HepG2 (cell line): Measurements from ENCODE around the gene STX5. TPM values are rescaled to one million over a fixed set of nuclear protein-coding genes. Genes with fewer than 3 reads are reported as not detected.

ENCODE experiments used
- DDIT3 ChIP-seq: sonication (generic); formaldehyde crosslinking; IDR thresholded peaks from 2 replicates; pipeline ENCODE4 v1.4.0; 2020; ENCODE audit warnings: mild to moderate bottlenecking, missing genetic modification reagents
- FOXC1 ChIP-seq: sonication (generic); formaldehyde crosslinking; IDR thresholded peaks from 2 replicates; pipeline ENCODE4 v1.8.0; 2022; ENCODE audit warnings: mild to moderate bottlenecking, missing genetic modification reagents, borderline replicate concordance
- HOXA3 ChIP-seq: sonication (generic); formaldehyde crosslinking; IDR thresholded peaks from 2 replicates; pipeline ENCODE4 v1.5.0; 2020; ENCODE audit warnings: missing genetic modification reagents
- KLF15 ChIP-seq: sonication (generic); formaldehyde crosslinking; IDR thresholded peaks from 2 replicates; pipeline ENCODE4 v1.8.1; 2023; ENCODE audit warnings: borderline replicate concordance, mild to moderate bottlenecking, inconsistent platforms, missing genetic modification reagents, mixed read lengths
- NPAS2 ChIP-seq: sonication (generic); formaldehyde crosslinking; IDR thresholded peaks from 2 replicates; pipeline ENCODE4 v1.8.0; 2022; ENCODE audit warnings: mild to moderate bottlenecking, missing genetic modification reagents, borderline replicate concordance
- ONECUT2 ChIP-seq: sonication (generic); formaldehyde crosslinking; IDR thresholded peaks from 2 replicates; pipeline ENCODE4 v1.4.0; 2020; ENCODE audit warnings: missing genetic modification reagents
- POLR2A ChIP-seq, 2 experiments: IDR thresholded peaks; 2 replicates each; pipeline ENCODE4 v1.6.1; 2011; ENCODE audit warnings: low read depth in 2 of 2, low read length in 2 of 2, mild to moderate bottlenecking in 1 of 2, moderate library complexity in 1 of 2; ENCODE audit not compliant: insufficient read depth in 1 of 2
- SPEN ChIP-seq: sonication (generic); formaldehyde crosslinking; IDR thresholded peaks from 2 replicates; pipeline ENCODE4 v1.5.1; 2020; ENCODE audit warnings: low read depth, mild to moderate bottlenecking, missing genetic modification reagents
- SRY ChIP-seq: sonication (generic); formaldehyde crosslinking; IDR thresholded peaks from 2 replicates; pipeline ENCODE4 v1.8.0; 2022; ENCODE audit warnings: mild to moderate bottlenecking, missing genetic modification reagents
- TMF1 ChIP-seq: sonication (generic); formaldehyde crosslinking; IDR thresholded peaks from 2 replicates; pipeline ENCODE4 v1.8.1; 2022; ENCODE audit warnings: low read depth, missing genetic modification reagents
- ZBTB1 ChIP-seq: sonication (generic); formaldehyde crosslinking; IDR thresholded peaks from 2 replicates; pipeline ENCODE4 v1.4.0; 2020; ENCODE audit warnings: missing genetic modification reagents, borderline replicate concordance
- ZNF20 ChIP-seq: sonication (generic); formaldehyde crosslinking; IDR thresholded peaks from 2 replicates; pipeline ENCODE4 v1.4.0; 2020; ENCODE audit warnings: mild to moderate bottlenecking, moderate library complexity, missing genetic modification reagents
- ZNF543 ChIP-seq: sonication (generic); formaldehyde crosslinking; IDR thresholded peaks from 2 replicates; pipeline ENCODE4 v1.4.0; 2020; ENCODE audit warnings: mild to moderate bottlenecking, missing genetic modification reagents
- ZNF569 ChIP-seq: sonication (generic); formaldehyde crosslinking; IDR thresholded peaks from 2 replicates; pipeline ENCODE4 v1.5.0; 2020; ENCODE audit warnings: mild to moderate bottlenecking, missing genetic modification reagents, moderate library complexity, borderline replicate concordance
- ZNF615 ChIP-seq: sonication (generic); formaldehyde crosslinking; IDR thresholded peaks from 2 replicates; pipeline ENCODE4 v1.5.0; 2020; ENCODE audit warnings: mild to moderate bottlenecking, missing genetic modification reagents, borderline replicate concordance
- ZNF703 ChIP-seq: sonication (generic); formaldehyde crosslinking; IDR thresholded peaks from 2 replicates; pipeline ENCODE4 v1.5.1; 2020; ENCODE audit warnings: missing genetic modification reagents, mild to moderate bottlenecking, moderate library complexity, borderline replicate concordance
- ZNF740 ChIP-seq: sonication (generic); formaldehyde crosslinking; IDR thresholded peaks from 2 replicates; pipeline ENCODE4 v1.4.0; 2020; ENCODE audit warnings: missing genetic modification reagents
- ZSCAN29 ChIP-seq: sonication (generic); formaldehyde crosslinking; conservative IDR thresholded peaks from 2 replicates; pipeline ENCODE4 v1.4.0; 2020; ENCODE audit warnings: mild to moderate bottlenecking, missing genetic modification reagents
- polyA plus RNA-seq, 8 experiments: library from polyadenylated mRNA; depleted of rRNA in 3 of 8; stranded (reverse) in 7 of 8; unstranded in 1 of 8; fragments of >200 nt; fragmentation: Illumina TruSeq in 4 of 8; extraction: Trizol in 4 of 8; gene quantifications; 2 replicates each; pipeline versions ENCODE4 v1.2.1 to v1.2.3, GENCODE V29; 2011 to 2016; ENCODE audit warnings: low read depth in 4 of 8, missing spikeins in 1 of 8, mixed read lengths in 1 of 8; ENCODE audit not compliant: insufficient read depth in 1 of 8
- total RNA-seq, 5 experiments: library from RNA; depleted of rRNA; stranded (reverse); fragments of >200 nt; fragmentation: Illumina TruSeq; extraction: Trizol; gene quantifications; 2 replicates each; pipeline ENCODE4 v1.2.3, GENCODE V29; 2016; ENCODE audit warnings: low read depth in 1 of 5
- TF ChIP-seq, protein P1 (sequence below): sonication (generic); formaldehyde crosslinking; IDR thresholded peaks from 2 replicates; pipeline ENCODE4 v1.5.1; 2020; ENCODE audit warnings: mild to moderate bottlenecking, missing genetic modification reagents, borderline replicate concordance
- TF ChIP-seq, protein P2 (sequence below): sonication (generic); formaldehyde crosslinking; IDR thresholded peaks from 2 replicates; pipeline ENCODE4 v1.4.0; 2020; ENCODE audit warnings: mild to moderate bottlenecking, missing genetic modification reagents
- TF ChIP-seq, protein P3 (sequence below): sonication (generic); formaldehyde crosslinking; IDR thresholded peaks from 2 replicates; pipeline ENCODE4 v1.5.1; 2020; ENCODE audit warnings: missing genetic modification reagents, mild to moderate bottlenecking, borderline replicate concordance

STX5 gene
- total and polyA plus RNA-seq, 2 of the 13 experiments (the other 11 are each of a cell fraction or from before 2014, with no cell fraction given) = 26.9 to 30.0 TPM

DNA sequence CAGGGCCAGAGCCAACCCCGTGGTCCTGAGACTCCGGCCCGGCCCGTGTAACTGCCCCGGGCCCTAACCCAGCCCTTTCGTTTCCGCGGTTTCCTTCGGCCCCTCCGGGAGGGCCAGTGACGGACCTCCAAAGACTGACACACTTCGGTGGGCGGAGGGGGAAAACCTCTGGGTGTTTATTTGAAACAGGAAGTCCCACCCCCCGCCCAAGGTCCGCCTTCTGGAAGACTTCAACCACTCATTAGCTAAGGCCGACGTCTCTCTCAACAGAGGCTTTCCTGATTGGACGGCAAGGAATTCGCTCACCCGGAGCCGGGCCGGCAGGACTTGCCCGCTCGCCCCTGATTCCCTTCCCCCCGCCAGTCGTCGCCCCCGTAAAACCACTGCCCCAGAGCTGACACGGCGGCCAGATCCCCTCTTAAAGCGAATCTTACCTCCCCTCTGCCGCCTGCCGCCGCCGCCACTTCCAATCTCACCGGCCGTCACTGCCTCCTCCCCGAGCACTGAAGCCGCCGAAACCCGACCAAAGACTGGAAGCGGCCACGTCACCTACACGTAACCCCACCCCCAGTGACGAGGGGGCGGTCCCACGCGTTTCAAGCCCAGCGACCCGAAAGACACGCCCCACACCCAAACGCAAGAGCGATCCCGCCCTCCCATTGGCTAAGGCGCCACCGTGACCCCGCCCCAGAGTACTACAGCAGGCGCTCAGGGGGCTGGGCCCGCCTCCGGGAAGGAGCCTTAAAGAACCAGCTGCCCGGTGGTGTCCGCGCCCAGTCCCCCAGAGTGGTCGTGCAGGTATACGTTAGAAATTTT is at the start of gene STX5 (continued):
- TF ChIP-seq, protein P1, sequence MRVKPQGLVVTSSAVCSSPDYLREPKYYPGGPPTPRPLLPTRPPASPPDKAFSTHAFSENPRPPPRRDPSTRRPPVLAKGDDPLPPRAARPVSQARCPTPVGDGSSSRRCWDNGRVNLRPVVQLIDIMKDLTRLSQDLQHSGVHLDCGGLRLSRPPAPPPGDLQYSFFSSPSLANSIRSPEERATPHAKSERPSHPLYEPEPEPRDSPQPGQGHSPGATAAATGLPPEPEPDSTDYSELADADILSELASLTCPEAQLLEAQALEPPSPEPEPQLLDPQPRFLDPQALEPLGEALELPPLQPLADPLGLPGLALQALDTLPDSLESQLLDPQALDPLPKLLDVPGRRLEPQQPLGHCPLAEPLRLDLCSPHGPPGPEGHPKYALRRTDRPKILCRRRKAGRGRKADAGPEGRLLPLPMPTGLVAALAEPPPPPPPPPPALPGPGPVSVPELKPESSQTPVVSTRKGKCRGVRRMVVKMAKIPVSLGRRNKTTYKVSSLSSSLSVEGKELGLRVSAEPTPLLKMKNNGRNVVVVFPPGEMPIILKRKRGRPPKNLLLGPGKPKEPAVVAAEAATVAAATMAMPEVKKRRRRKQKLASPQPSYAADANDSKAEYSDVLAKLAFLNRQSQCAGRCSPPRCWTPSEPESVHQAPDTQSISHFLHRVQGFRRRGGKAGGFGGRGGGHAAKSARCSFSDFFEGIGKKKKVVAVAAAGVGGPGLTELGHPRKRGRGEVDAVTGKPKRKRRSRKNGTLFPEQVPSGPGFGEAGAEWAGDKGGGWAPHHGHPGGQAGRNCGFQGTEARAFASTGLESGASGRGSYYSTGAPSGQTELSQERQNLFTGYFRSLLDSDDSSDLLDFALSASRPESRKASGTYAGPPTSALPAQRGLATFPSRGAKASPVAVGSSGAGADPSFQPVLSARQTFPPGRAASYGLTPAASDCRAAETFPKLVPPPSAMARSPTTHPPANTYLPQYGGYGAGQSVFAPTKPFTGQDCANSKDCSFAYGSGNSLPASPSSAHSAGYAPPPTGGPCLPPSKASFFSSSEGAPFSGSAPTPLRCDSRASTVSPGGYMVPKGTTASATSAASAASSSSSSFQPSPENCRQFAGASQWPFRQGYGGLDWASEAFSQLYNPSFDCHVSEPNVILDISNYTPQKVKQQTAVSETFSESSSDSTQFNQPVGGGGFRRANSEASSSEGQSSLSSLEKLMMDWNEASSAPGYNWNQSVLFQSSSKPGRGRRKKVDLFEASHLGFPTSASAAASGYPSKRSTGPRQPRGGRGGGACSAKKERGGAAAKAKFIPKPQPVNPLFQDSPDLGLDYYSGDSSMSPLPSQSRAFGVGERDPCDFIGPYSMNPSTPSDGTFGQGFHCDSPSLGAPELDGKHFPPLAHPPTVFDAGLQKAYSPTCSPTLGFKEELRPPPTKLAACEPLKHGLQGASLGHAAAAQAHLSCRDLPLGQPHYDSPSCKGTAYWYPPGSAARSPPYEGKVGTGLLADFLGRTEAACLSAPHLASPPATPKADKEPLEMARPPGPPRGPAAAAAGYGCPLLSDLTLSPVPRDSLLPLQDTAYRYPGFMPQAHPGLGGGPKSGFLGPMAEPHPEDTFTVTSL (CRISPR knock-in tag) = no peak
- 0 out of 2 replicates have a peak, but pooled peaks have one; percentile 43 for TF ChIP-seq KLF15
- no peak for TF ChIP-seq ZNF703 (CRISPR knock-in tag)
- TF ChIP-seq ZNF615 (CRISPR knock-in tag) = no peak
- no peak for TF ChIP-seq NPAS2
- no peak for TF ChIP-seq ZSCAN29 (CRISPR knock-in tag)
- TF ChIP-seq, protein P2, sequence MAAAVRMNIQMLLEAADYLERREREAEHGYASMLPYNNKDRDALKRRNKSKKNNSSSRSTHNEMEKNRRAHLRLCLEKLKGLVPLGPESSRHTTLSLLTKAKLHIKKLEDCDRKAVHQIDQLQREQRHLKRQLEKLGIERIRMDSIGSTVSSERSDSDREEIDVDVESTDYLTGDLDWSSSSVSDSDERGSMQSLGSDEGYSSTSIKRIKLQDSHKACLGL (CRISPR knock-in tag) = no peak
- TF ChIP-seq ZBTB1 = no peak
- TF ChIP-seq SPEN = peak; percentile 56
- TF ChIP-seq ONECUT2 = no peak
- TF ChIP-seq, protein P3, sequence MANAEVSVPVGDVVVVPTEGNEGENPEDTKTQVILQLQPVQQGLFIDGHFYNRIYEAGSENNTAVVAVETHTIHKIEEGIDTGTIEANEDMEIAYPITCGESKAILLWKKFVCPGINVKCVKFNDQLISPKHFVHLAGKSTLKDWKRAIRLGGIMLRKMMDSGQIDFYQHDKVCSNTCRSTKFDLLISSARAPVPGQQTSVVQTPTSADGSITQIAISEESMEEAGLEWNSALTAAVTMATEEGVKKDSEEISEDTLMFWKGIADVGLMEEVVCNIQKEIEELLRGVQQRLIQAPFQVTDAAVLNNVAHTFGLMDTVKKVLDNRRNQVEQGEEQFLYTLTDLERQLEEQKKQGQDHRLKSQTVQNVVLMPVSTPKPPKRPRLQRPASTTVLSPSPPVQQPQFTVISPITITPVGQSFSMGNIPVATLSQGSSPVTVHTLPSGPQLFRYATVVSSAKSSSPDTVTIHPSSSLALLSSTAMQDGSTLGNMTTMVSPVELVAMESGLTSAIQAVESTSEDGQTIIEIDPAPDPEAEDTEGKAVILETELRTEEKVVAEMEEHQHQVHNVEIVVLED = peak; percentile 77
- TF ChIP-seq DDIT3 (CRISPR knock-in tag) = no peak
- peak; percentile 90; the same call in 1 of the 2 replicates for TF ChIP-seq FOXC1 (CRISPR knock-in tag)
- no peak; the same call in 1 of the 2 replicates for TF ChIP-seq ZNF740
- no peak for TF ChIP-seq TMF1
- TF ChIP-seq POLR2A (IDR thresholded peaks at IDR 0.05; ENCODE audit: insufficient read depth in 1 of 2, low read depth in 2 of 2, low read length in 2 of 2) = peak; percentile 79 to 88
- no peak for TF ChIP-seq ZNF569
- no peak for TF ChIP-seq SRY (CRISPR knock-in tag)
- TF ChIP-seq HOXA3 (CRISPR knock-in tag) = peak; percentile 50; the same call in 1 of the 2 replicates
- no peak; the same call in 1 of the 2 replicates for TF ChIP-seq ZNF543 (CRISPR knock-in tag)
- 0 out of 2 replicates have a peak, but pooled peaks have one; percentile 52 for TF ChIP-seq ZNF20 (CRISPR knock-in tag)
